ENCODE measurements around the gene PDE6B.
A peak's percentile ranks its signal among the peaks of the same experiment; 100 is the strongest.
"Not testable (repeated sequence)": the region's sequence is repeated elsewhere in the genome, so short reads cannot be mapped to it uniquely, and the experiment has no call there.

PDE6B gene

DNA sequence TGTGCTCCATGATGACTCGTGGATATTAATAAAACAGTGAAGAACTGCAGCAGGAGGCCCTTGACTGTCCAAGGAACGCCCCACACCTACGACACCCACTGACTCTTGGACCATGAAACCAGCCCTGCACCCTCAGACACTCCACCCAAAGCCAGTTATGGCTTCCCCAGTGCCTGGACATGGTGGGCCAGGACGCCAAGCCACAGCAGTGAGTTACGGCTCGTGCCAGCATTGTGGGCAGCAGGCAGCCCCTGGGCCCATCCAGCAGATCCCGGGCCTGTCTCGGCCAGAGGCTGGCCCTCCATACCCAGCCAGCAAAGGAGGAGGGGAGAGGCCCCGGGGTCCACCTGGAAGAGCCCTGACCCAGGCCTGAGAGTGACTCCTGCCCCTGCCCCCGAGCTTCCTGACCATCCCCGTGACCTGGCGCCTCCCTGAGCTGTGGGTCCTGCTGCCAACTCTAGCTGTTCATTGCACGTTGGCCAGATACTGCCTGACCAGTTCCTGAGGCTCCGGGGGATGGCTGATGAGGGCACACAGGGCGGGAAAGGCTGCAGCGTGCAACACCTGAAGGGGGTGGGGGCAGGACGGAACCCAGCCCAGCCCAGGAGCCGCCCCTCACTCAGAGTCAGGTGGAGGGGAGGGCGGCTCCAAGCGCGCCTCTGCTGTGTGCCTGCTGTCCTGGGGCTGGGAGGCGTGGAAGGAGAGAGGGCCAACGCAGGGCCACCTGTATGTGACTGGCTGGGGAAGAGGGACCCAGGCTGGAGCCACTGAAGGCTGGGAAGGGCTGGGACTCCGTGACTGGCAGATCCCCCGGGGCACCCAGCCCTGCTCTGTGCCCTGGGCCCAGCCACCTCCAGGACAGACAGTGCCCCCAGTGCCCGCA, 62.8 kb downstream of the PDE6B start:
- DNase-seq (ENCODE audit: low read depth in 2 of 2): no peak
- peak overlapping the region; percentile 37 to 47 for H3K4me3 ChIP-seq (replicated peaks in 1 of 2; ENCODE audit: low read depth in 2 of 2, low read length in 2 of 2)
- no peak for TF ChIP-seq CTCF (IDR thresholded peaks at IDR 0.05; ENCODE audit: low read depth, low read length)

GRCh38 chr4:688854-689681, 63.7 kb downstream of the PDE6B start, which contains the start of gene SLC49A3:
SLC49A3 (minus strand) TSS chr4:689151; CDS start chr4:689127, 24 bp downstream.
- TF ChIP-seq CTCF (IDR thresholded peaks at IDR 0.05; ENCODE audit: low read depth, low read length): no peak

GRCh38 chr4:689723-690122, 64.3 kb downstream of the PDE6B start:
- no peak overlapping the region for H3K4me3 ChIP-seq (replicated peaks in 1 of 2; ENCODE audit: low read depth in 2 of 2, low read length in 2 of 2)
- DNase-seq (ENCODE audit: low read depth in 2 of 2): no peak
- TF ChIP-seq CTCF (IDR thresholded peaks at IDR 0.05; ENCODE audit: low read depth, low read length): no peak

More at GRCh38 chr4:688854-689681, 63.7 kb downstream of the PDE6B start, which contains the start of gene SLC49A3:
- no peak for DNase-seq (ENCODE audit: low read depth in 2 of 2)
- peak within 1 kb of the TSS; percentile 37 to 47 for H3K4me3 ChIP-seq (replicated peaks in 1 of 2; ENCODE audit: low read depth in 2 of 2, low read length in 2 of 2)

DNA sequence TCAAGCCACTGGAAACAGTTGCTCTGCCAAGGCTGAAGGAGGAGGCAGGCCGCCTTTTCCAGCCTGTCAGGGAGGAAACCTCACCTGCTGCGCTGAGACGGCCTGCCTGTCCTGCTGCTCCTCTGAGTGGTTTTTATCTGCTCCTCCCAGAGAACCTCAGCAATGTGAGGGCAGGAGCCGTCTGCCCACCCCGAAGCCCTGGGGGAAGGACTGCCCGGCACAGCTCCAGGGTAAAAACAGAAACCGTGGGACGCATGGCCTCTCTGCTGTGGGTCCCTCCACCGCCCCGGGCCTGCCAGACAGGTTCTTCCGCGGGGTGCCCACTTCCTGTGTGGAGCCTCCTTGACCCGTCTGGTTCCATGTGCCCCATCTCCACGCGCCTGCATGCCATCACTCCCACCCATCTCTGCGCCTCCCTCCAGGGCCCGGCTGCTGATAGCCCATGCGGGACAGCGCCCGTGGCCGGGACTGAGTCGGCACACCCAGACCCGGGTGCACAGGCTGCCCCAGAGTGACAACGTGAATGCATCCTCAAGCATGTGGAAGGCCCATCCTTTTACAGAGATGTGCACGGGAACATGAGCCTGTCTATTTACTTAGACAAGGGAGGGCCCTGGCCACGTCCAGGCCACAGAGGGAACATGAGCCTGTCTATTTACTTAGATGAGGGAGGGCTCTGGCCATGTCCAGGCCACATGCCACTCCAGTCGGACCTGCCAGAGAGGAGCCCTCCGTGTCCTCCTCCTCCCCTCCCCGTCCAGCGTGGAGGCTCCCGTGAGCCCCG, 67.6 kb downstream of the PDE6B start:
- no peak overlapping the region for H3K4me3 ChIP-seq (replicated peaks in 1 of 2; ENCODE audit: low read depth in 2 of 2, low read length in 2 of 2)
- TF ChIP-seq CTCF (IDR thresholded peaks at IDR 0.05; ENCODE audit: low read depth, low read length): no peak
- no peak for DNase-seq (ENCODE audit: low read depth in 2 of 2)

DNA sequence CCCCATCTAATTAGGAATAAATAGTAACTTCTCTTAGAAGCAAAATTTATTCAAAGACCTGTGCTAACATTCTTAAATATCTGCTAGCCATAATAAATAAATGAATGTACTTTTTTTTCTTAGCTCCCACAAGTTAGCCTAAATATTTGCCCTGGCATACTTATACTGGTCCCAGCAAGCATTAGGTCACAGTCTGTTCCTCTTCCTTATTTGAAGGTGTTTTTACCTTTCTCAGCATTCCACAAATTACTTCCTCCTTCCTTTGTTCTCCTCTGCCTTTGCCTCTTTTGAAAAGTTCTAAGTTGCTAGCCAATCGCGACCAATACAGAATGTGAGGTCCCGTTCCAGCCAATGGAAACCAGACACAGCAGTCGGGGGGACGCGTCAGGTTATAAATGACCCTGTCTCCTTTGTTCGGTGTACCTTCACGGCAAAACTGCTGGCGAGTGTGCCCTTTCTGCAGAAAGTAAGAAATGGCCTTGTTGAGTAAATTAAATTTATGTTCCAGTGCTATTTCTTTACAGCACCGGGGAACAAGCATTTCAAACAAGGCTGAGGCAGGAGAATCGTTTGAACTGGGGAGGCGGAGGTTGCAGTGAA, 69.1 kb downstream of the PDE6B start:
- not testable (repeated sequence) for H3K4me3 ChIP-seq (replicated peaks in 1 of 2; ENCODE audit: low read depth in 2 of 2, low read length in 2 of 2); DNase-seq (ENCODE audit: low read depth in 2 of 2)

GRCh38 chr4:699816-700580, 74.6 kb downstream of the PDE6B start:
- H3K4me3 ChIP-seq (replicated peaks in 1 of 2; ENCODE audit: low read depth in 2 of 2, low read length in 2 of 2): peak overlapping the region in 1 of 2 donors; percentile 21
- TF ChIP-seq CTCF (IDR thresholded peaks at IDR 0.05; ENCODE audit: low read depth, low read length): no peak
- no peak for DNase-seq (ENCODE audit: low read depth in 2 of 2)

Measured in cardiac fibroblast (primary cell).